HCT116 (cell line): Measurements from ENCODE around the gene SYNE2. TPM values are rescaled to one million over a fixed set of nuclear protein-coding genes. Genes with fewer than 3 reads are reported as not detected.

Experiments
- ATAC-seq: fragments of 200-7000 bp; cut with Tn5 transposase; 2 replicates; pipeline ENCODE4 v1.9.1; 2020; ENCODE audit warnings: mild to moderate bottlenecking, moderate library complexity
- BruUV-seq: library from RNA; stranded (reverse); fragments of 400-500 nt; replicated peaks from 2 replicates; lab custom pipeline; 2021; lab: Mats Ljungman, UMichigan
- CTCF ChIA-PET: fragments of 300-600 bp; sonication (Branson Sonifier 250); formaldehyde crosslinking; loops from one replicate; lab custom pipeline; 2021; ENCODE audit warnings: antibody characterized with exemption; lab: Charles Lee
- POLR2A ChIA-PET: fragments of 300-600, 350-600 bp; sonication (Branson Sonifier 250); formaldehyde crosslinking; loops from one replicate; lab custom pipeline; 2021; ENCODE audit warnings: antibody characterized with exemption; lab: Charles Lee
- RAD21 ChIA-PET, 2 experiments: fragments of 300-600 bp; sonication (Branson Sonifier 250); formaldehyde crosslinking; loops; one replicate each; lab custom pipeline; 2023; ENCODE audit warnings: low total read pairs in 2 of 2; ENCODE audit not compliant: uncharacterized antibody in 2 of 2, unreplicated experiment in 2 of 2, low non-redundant PET in 1 of 2; lab: Charles Lee
- DNase-seq: peaks from one replicate; pipeline ENCODE4 v3.0.0-alpha.2; 2010; ENCODE audit warnings: low read depth, low spot score
- H2AFZ ChIP-seq: fragments of 200-600 bp; shearing (Covaris generic), sonication (generic); 2 replicates; pipeline ENCODE4 v1.6.1; 2017; ENCODE audit warnings: low read depth, mixed run types, mixed read lengths, antibody characterized with exemption, low read length; ENCODE audit not compliant: poor library complexity, severe bottlenecking
- H3K27ac ChIP-seq: 2 replicates; pipeline ENCODE4 v1.5.1; 2012; ENCODE audit warnings: low read depth, low read length
- H3K27me3 ChIP-seq: fragments of 200-600 bp; sonication (generic); 2 replicates; pipeline ENCODE4 v1.6.1; 2016; ENCODE audit warnings: mixed run types, low read length, mixed read lengths; ENCODE audit not compliant: insufficient read depth
- H3K36me3 ChIP-seq, 2 experiments: fragments of 200-500 bp in 1 of 2; fragments of 200-600 bp in 1 of 2; sonication (Bioruptor generic) in 1 of 2; sonication (generic) in 1 of 2; 2 replicates each; pipeline versions ENCODE4 v1.5.1 to v1.6.1; 2014 to 2016; ENCODE audit warnings: low read length in 2 of 2, inconsistent platforms in 1 of 2, mixed read lengths in 1 of 2, mixed run types in 1 of 2; ENCODE audit not compliant: insufficient read depth in 2 of 2, control insufficient read depth in 1 of 2
- H3K4me1 ChIP-seq, 2 experiments: fragments of 200-600 bp in 1 of 2; sonication (generic) in 1 of 2; 2 replicates each; pipeline versions ENCODE4 v1.5.1 to v1.6.1; 2012 to 2017; ENCODE audit warnings: low read length in 2 of 2, inconsistent platforms in 1 of 2, mild to moderate bottlenecking in 1 of 2, mixed read lengths in 1 of 2, mixed run types in 1 of 2, moderate library complexity in 1 of 2; ENCODE audit not compliant: insufficient read depth in 2 of 2, control insufficient read depth in 1 of 2
- H3K4me2 ChIP-seq: fragments of 200-600 bp; sonication (generic); 2 replicates; pipeline ENCODE4 v1.6.1; 2017; ENCODE audit warnings: mixed run types, low read length, mixed read lengths
- H3K4me3 ChIP-seq, 2 experiments: fragments of 200-600 bp in 1 of 2; sonication (generic) in 1 of 2; replicated peaks in 1 of 2; 2 replicates each; pipeline ENCODE4 v1.5.1; 2011 to 2016; ENCODE audit warnings: low read length in 2 of 2, control low read depth in 1 of 2, low read depth in 1 of 2, mild to moderate bottlenecking in 1 of 2, mixed read lengths in 1 of 2, mixed run types in 1 of 2
- H3K79me2 ChIP-seq: fragments of 200-600 bp; sonication (generic); 2 replicates; pipeline ENCODE4 v1.6.1; 2017; ENCODE audit warnings: mild to moderate bottlenecking, mixed run types, low read length, moderate library complexity, mixed read lengths; ENCODE audit not compliant: insufficient read depth
- H3K9ac ChIP-seq: fragments of 200-600 bp; sonication (generic); 2 replicates; pipeline ENCODE4 v1.6.1; 2016; ENCODE audit warnings: low read length, mixed read lengths
- H3K9me2 ChIP-seq: fragments of 200-600 bp; sonication (generic), shearing (Covaris generic); 2 replicates; pipeline ENCODE4 v1.6.1; 2017; ENCODE audit warnings: mixed run types, mild to moderate bottlenecking, moderate library complexity; ENCODE audit not compliant: insufficient read depth
- H3K9me3 ChIP-seq, 2 experiments: fragments of 200-500 bp in 1 of 2; fragments of 200-600 bp in 1 of 2; sonication (Bioruptor generic) in 1 of 2; sonication (generic) in 1 of 2; 2 replicates each; pipeline ENCODE4 v1.6.1; 2014 to 2017; ENCODE audit warnings: low read length in 2 of 2, mixed read lengths in 2 of 2, inconsistent platforms in 1 of 2, low read depth in 1 of 2, mild to moderate bottlenecking in 1 of 2, mixed run types in 1 of 2, moderate library complexity in 1 of 2; ENCODE audit not compliant: control insufficient read depth in 1 of 2, insufficient read depth in 1 of 2
- H4K20me1 ChIP-seq: fragments of 200-600 bp; sonication (generic), shearing (Covaris generic); 2 replicates; pipeline ENCODE4 v1.6.1; 2017; ENCODE audit warnings: mixed run types, mild to moderate bottlenecking, moderate library complexity; ENCODE audit not compliant: insufficient read depth
- ATF3 ChIP-seq: IDR thresholded peaks from 2 replicates; pipeline ENCODE4 v1.6.1; 2012
- EGR1 ChIP-seq: IDR thresholded peaks from 2 replicates; pipeline ENCODE4 v1.6.1; 2012; ENCODE audit warnings: low read depth
- ELF1 ChIP-seq: IDR thresholded peaks from 2 replicates; pipeline ENCODE4 v1.6.1; 2012; ENCODE audit warnings: low read depth, borderline replicate concordance
- EZH2 ChIP-seq: fragments of 200-600 bp; sonication (generic); IDR thresholded peaks from 2 replicates; pipeline ENCODE4 v1.6.1; 2017; ENCODE audit warnings: antibody characterized with exemption, mixed run types
- FOSL1 ChIP-seq: IDR thresholded peaks from 2 replicates; pipeline ENCODE4 v1.6.1; 2012; ENCODE audit warnings: low read depth
- JUND ChIP-seq: IDR thresholded peaks from 2 replicates; pipeline ENCODE4 v1.6.1; 2012
- POLR2AphosphoS5 ChIP-seq: IDR thresholded peaks from 2 replicates; pipeline ENCODE4 v1.6.1; 2011; ENCODE audit warnings: mild to moderate bottlenecking, low read depth, low read length, moderate library complexity
- SP1 ChIP-seq: IDR thresholded peaks from 2 replicates; pipeline ENCODE4 v1.6.1; 2012; ENCODE audit warnings: low read depth
- SRF ChIP-seq: IDR thresholded peaks from 2 replicates; pipeline ENCODE4 v1.6.1; 2012; ENCODE audit warnings: low read depth
- intact Hi-C: fragments of 100-400 bp; cut with micrococcal nuclease; formaldehyde crosslinking; loops from 2 replicates; pipeline ENCODE4 v1.10.0; 2022
- total RNA-seq: library from RNA; stranded (reverse); gene quantifications from one replicate; pipeline ENCODE4 v1.2.1, GENCODE V29; 2021; ENCODE audit not compliant: unreplicated experiment
- TF ChIP-seq, protein P1 (sequence below): IDR thresholded peaks from 2 replicates; pipeline ENCODE4 v1.6.1; 2011; ENCODE audit warnings: mild to moderate bottlenecking, low read length, moderate library complexity; ENCODE audit not compliant: insufficient replicate concordance; ENCODE audit errors: extremely low read depth
- TF ChIP-seq, protein P2 (sequence below), 3 experiments: fragments of 200-600 bp in 1 of 3; sonication (generic) in 1 of 3; IDR thresholded peaks in 2 of 3; conservative IDR thresholded peaks in 1 of 3; 2 replicates each; pipeline ENCODE4 v1.5.1; 2012 to 2017; ENCODE audit warnings: low read depth in 2 of 3, low read length in 2 of 3, antibody characterized with exemption in 1 of 3, borderline replicate concordance in 1 of 3, control low read depth in 1 of 3, mild to moderate bottlenecking in 1 of 3, mixed read lengths in 1 of 3, mixed run types in 1 of 3, moderate library complexity in 1 of 3; ENCODE audit not compliant: insufficient read depth in 1 of 3
- TF ChIP-seq, protein P3 (sequence below): IDR thresholded peaks from 2 replicates; pipeline ENCODE4 v1.6.1; 2012; ENCODE audit warnings: low read depth

SYNE2 gene
- total RNA-seq, 1 experiment from 2014 or later: 28.8 TPM

DNA sequence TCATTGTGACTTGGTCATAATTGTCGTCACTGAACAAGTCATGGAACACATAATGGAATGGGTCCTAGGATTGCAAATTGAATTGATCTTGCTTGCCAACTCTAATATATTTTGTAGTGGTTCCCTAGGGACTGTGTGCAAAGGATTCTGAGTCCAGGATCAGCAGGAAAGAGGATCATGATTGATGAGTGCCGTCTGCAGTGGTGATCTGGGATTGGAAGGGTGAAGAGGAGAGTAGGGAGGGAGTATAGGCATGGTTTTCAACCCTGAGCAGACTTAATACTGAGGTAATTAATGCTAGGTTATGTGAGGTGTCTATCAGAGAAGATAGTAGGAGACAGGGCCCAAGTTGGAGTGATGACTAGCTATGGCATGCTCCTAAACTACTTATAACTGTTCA lies 272.5 kb downstream of the SYNE2 start:
- TF ChIP-seq POLR2AphosphoS5 (no peak), FOSL1 (no peak), SP1 (no peak), EZH2 (no peak), ATF3 (no peak), EGR1 (no peak), JUND (no peak), ELF1 (no peak), SRF (no peak)
- TF ChIP-seq, protein P1, sequence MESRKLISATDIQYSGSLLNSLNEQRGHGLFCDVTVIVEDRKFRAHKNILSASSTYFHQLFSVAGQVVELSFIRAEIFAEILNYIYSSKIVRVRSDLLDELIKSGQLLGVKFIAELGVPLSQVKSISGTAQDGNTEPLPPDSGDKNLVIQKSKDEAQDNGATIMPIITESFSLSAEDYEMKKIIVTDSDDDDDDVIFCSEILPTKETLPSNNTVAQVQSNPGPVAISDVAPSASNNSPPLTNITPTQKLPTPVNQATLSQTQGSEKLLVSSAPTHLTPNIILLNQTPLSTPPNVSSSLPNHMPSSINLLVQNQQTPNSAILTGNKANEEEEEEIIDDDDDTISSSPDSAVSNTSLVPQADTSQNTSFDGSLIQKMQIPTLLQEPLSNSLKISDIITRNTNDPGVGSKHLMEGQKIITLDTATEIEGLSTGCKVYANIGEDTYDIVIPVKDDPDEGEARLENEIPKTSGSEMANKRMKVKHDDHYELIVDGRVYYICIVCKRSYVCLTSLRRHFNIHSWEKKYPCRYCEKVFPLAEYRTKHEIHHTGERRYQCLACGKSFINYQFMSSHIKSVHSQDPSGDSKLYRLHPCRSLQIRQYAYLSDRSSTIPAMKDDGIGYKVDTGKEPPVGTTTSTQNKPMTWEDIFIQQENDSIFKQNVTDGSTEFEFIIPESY: no peak
- TF ChIP-seq, protein P2, sequence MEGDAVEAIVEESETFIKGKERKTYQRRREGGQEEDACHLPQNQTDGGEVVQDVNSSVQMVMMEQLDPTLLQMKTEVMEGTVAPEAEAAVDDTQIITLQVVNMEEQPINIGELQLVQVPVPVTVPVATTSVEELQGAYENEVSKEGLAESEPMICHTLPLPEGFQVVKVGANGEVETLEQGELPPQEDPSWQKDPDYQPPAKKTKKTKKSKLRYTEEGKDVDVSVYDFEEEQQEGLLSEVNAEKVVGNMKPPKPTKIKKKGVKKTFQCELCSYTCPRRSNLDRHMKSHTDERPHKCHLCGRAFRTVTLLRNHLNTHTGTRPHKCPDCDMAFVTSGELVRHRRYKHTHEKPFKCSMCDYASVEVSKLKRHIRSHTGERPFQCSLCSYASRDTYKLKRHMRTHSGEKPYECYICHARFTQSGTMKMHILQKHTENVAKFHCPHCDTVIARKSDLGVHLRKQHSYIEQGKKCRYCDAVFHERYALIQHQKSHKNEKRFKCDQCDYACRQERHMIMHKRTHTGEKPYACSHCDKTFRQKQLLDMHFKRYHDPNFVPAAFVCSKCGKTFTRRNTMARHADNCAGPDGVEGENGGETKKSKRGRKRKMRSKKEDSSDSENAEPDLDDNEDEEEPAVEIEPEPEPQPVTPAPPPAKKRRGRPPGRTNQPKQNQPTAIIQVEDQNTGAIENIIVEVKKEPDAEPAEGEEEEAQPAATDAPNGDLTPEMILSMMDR (IDR thresholded peaks at IDR 0.05 in 2 of 3, conservative IDR thresholded peaks at IDR 0.05 in 1 of 3; ENCODE audit: borderline replicate concordance in 1 of 3, insufficient read depth in 1 of 3, low read depth in 2 of 3, low read length in 2 of 3): no peak
- TF ChIP-seq, protein P3, sequence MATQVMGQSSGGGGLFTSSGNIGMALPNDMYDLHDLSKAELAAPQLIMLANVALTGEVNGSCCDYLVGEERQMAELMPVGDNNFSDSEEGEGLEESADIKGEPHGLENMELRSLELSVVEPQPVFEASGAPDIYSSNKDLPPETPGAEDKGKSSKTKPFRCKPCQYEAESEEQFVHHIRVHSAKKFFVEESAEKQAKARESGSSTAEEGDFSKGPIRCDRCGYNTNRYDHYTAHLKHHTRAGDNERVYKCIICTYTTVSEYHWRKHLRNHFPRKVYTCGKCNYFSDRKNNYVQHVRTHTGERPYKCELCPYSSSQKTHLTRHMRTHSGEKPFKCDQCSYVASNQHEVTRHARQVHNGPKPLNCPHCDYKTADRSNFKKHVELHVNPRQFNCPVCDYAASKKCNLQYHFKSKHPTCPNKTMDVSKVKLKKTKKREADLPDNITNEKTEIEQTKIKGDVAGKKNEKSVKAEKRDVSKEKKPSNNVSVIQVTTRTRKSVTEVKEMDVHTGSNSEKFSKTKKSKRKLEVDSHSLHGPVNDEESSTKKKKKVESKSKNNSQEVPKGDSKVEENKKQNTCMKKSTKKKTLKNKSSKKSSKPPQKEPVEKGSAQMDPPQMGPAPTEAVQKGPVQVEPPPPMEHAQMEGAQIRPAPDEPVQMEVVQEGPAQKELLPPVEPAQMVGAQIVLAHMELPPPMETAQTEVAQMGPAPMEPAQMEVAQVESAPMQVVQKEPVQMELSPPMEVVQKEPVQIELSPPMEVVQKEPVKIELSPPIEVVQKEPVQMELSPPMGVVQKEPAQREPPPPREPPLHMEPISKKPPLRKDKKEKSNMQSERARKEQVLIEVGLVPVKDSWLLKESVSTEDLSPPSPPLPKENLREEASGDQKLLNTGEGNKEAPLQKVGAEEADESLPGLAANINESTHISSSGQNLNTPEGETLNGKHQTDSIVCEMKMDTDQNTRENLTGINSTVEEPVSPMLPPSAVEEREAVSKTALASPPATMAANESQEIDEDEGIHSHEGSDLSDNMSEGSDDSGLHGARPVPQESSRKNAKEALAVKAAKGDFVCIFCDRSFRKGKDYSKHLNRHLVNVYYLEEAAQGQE: no peak
- Histone ChIP-seq H3K27me3 (no peaks in the 10 kb centered on the region), H3K4me3 (no peak overlapping the region), H3K27ac (no peak overlapping the region), H3K36me3 (peaks cover 0 to 9% of the 10 kb centered on the region in 2 experiments; a peak in 2 of 4 replicates), H3K79me2 (no peaks in the 10 kb centered on the region), H3K4me2 (no peak overlapping the region), H3K9ac (no peak overlapping the region), H3K4me1 (no peaks in the 10 kb centered on the region), H3K9me3 (no peaks in the 10 kb centered on the region), H4K20me1 (no peaks in the 10 kb centered on the region), H3K9me2 (no peaks in the 10 kb centered on the region), H2AFZ (no peak overlapping the region)
- RAD21 ChIA-PET: no interaction called here
- no peak for DNase-seq
- BruUV-seq: no TSS peak
- ATAC-seq: no peak
- POLR2A ChIA-PET: no interaction called here
- intact Hi-C loops: loop anchor here (5.0 kb wide), 1 partner anchor 62 kb away; no protein-coding TSS in a partner anchor
- CTCF ChIA-PET: no interaction called here
